SU-DHL-6 (cell line): Measurements from ENCODE around the gene RAB43.
"Not testable (repeated sequence)": the region's sequence is repeated elsewhere in the genome, so short reads cannot be mapped to it uniquely, and the experiment has no call there.

ENCODE experiments used
- H2AFZ ChIP-seq: fragments of 200-600 bp; sonication (generic); 2 replicates; pipeline ENCODE4 v1.6.1; 2014; ENCODE audit warnings: low read depth, mild to moderate bottlenecking, moderate library complexity, mixed read lengths, antibody characterized with exemption, low read length; ENCODE audit not compliant: severe bottlenecking
- H3F3A ChIP-seq: fragments of 200-600 bp; shearing (Covaris generic); 2 replicates; pipeline ENCODE4 v1.6.0; 2016; ENCODE audit warnings: antibody characterized with exemption, mild to moderate bottlenecking; ENCODE audit not compliant: insufficient read depth
- H3K27ac ChIP-seq: fragments of 200-600 bp; sonication (generic); 2 replicates; pipeline ENCODE4 v1.5.1; 2016; ENCODE audit warnings: low read depth, mild to moderate bottlenecking, low read length, moderate library complexity, mixed read lengths
- H3K27me3 ChIP-seq: fragments of 200-600 bp; sonication (generic), shearing (Covaris generic); 2 replicates; pipeline ENCODE4 v1.6.0; 2014; ENCODE audit warnings: mild to moderate bottlenecking, low read length
- H3K36me3 ChIP-seq: fragments of 200-600 bp; sonication (generic); 2 replicates; pipeline ENCODE4 v1.6.1; 2014; ENCODE audit warnings: mild to moderate bottlenecking, low read length, mixed read lengths
- H3K4me2 ChIP-seq: fragments of 300-600, 200-600 bp; shearing (Covaris generic), sonication (generic); 2 replicates; pipeline ENCODE4 v1.6.0; 2014; ENCODE audit warnings: low read length, low read depth, mild to moderate bottlenecking; ENCODE audit not compliant: poor library complexity, severe bottlenecking
- H3K4me3 ChIP-seq: fragments of 200-600 bp; sonication (generic); 2 replicates; pipeline ENCODE4 v1.5.1; 2014; ENCODE audit warnings: antibody characterized with exemption, low read length, mild to moderate bottlenecking, mixed read lengths; ENCODE audit not compliant: insufficient read depth, poor library complexity, severe bottlenecking
- H3K79me2 ChIP-seq: fragments of 200-600 bp; sonication (generic); 2 replicates; pipeline ENCODE4 v1.6.1; 2014; ENCODE audit warnings: mild to moderate bottlenecking, low read length, moderate library complexity; ENCODE audit not compliant: insufficient read depth
- H3K9ac ChIP-seq: fragments of 200-600 bp; sonication (generic); 2 replicates; pipeline ENCODE4 v1.7.0; 2014; ENCODE audit warnings: mild to moderate bottlenecking, low read length
- H3K9me2 ChIP-seq: fragments of 200-600 bp; sonication (generic); replicated peaks from 2 replicates; pipeline ENCODE4 v1.6.1; 2014; ENCODE audit warnings: low read length; ENCODE audit not compliant: insufficient read depth
- H3K9me3 ChIP-seq: fragments of 200-600 bp; sonication (generic); 2 replicates; pipeline ENCODE4 v1.6.1; 2014; ENCODE audit warnings: low read length, mixed read lengths; ENCODE audit not compliant: insufficient read depth
- H4K20me1 ChIP-seq: fragments of 200-600 bp; sonication (generic); 2 replicates; pipeline ENCODE4 v1.6.1; 2014; ENCODE audit warnings: low read depth, mild to moderate bottlenecking, antibody characterized with exemption, low read length, moderate library complexity, mixed read lengths
- CTCF ChIP-seq: fragments of 200-600 bp; sonication (generic); IDR thresholded peaks from one replicate; pipeline ENCODE4 v1.5.1; 2017; ENCODE audit warnings: antibody characterized with exemption, mild to moderate bottlenecking, low read length, moderate library complexity; ENCODE audit not compliant: insufficient read depth, poor library complexity, severe bottlenecking
- EZH2phosphoT487 ChIP-seq: fragments of 200-600 bp; sonication (generic), shearing (Covaris generic); conservative IDR thresholded peaks from 2 replicates; pipeline ENCODE4 v1.6.1; 2018; ENCODE audit warnings: mild to moderate bottlenecking, antibody characterized with exemption, low read length, moderate library complexity, mixed read lengths

Gene RAB43

DNA sequence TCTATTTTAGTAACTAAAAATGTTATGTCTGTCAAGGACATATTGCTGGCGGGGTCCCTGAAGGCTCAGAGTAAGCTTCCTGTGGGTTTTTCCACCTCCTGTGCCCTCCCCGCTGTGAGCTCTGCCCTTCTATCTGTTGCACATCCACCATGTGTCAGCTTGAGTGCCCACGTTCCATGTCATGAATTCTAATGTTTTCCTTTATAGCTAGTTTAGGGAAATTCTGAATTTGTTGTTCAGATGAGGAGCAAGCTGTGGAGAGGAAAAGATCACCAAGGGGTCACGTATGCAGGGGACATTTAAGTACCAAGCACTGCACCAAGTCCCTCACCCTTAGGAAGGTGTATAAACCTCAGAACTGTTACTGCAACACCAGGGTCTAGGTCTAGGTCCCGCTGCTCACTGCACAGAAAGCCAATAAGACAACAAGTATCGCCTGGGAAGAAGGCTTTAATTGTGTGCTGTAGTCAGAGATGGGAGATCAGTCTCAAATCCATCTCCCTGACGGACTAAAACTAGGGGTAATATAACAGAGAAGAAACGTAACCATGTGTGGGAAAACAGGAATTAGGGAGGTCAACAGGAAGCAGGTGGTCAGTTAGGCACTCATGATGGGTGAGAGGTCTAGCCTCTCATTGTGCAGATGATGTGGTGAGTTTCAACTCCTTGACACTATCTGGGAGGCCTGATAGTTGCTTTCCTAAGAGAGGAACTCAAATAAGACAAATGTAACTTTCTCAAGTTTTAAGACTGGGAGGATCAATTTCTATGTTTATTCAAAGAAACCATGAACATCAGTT is 51.3 kb downstream of the RAB43 start:
- no peaks in the 10 kb centered on the region for H3K36me3 ChIP-seq
- TF ChIP-seq CTCF: no peak
- TF ChIP-seq EZH2phosphoT487: no peak
- no peaks in the 10 kb centered on the region for H4K20me1 ChIP-seq
- no peak overlapping the region for H3K27ac ChIP-seq
- H3K9ac ChIP-seq: no peak overlapping the region
- H3K79me2 ChIP-seq: no peaks in the 10 kb centered on the region
- H2AFZ ChIP-seq: no peak overlapping the region
- H3F3A ChIP-seq: no peaks in the 10 kb centered on the region
- no peaks in the 10 kb centered on the region for H3K9me2 ChIP-seq
- H3K4me2 ChIP-seq: no peak overlapping the region
- no peak overlapping the region for H3K4me3 ChIP-seq
- no peaks in the 10 kb centered on the region for H3K27me3 ChIP-seq
- H3K9me3 ChIP-seq: no peaks in the 10 kb centered on the region

- not testable (repeated sequence) for H3K9me3 ChIP-seq, H4K20me1 ChIP-seq, H3K4me2 ChIP-seq, H3K27ac ChIP-seq, H3K4me3 ChIP-seq, H3K27me3 ChIP-seq, H3K79me2 ChIP-seq, H2AFZ ChIP-seq, H3F3A ChIP-seq, H3K36me3 ChIP-seq, H3K9me2 ChIP-seq, H3K9ac ChIP-seq
These were observed 52.1 kb downstream of the RAB43 start for GRCh38 chr3:129069313-129070085.

GRCh38 chr3:129068291-129068886 is 53.2 kb downstream of the RAB43 start:
- no peaks in the 10 kb centered on the region for H3K79me2 ChIP-seq
- TF ChIP-seq CTCF (no peak), EZH2phosphoT487 (no peak)
- no peak overlapping the region for H3K9ac ChIP-seq
- H2AFZ ChIP-seq: no peak overlapping the region
- H3K9me3 ChIP-seq: no peaks in the 10 kb centered on the region
- H4K20me1 ChIP-seq: no peaks in the 10 kb centered on the region
- no peak overlapping the region for H3K4me2 ChIP-seq
- H3K27ac ChIP-seq: no peak overlapping the region
- no peak overlapping the region for H3K4me3 ChIP-seq
- no peaks in the 10 kb centered on the region for H3K27me3 ChIP-seq
- H3K9me2 ChIP-seq: no peaks in the 10 kb centered on the region
- no peaks in the 10 kb centered on the region for H3F3A ChIP-seq
- no peaks in the 10 kb centered on the region for H3K36me3 ChIP-seq

DNA sequence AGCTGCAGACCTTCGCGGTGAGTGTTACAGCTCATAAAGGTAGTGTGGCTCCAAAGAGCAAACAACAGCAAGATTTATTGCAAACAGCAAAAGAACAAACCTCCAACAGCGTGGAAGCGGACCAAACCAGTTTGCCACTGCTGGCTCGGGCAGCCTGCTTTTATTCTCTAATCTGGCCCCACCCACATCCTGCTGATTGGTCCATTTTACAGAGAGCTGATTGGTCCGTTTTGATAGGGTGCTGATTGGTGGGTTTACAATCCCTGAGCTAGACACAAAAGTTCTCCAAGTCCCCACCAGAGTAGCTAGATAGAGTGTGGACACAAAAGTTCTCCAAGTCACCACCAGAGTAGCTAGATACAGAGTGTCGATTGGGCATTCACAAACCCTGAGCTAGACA is 53.9 kb downstream of the RAB43 start:
- not testable (repeated sequence) for H3K4me2 ChIP-seq, H3K9me2 ChIP-seq, H3K4me3 ChIP-seq

More for the DNA sequence above, 53.9 kb downstream of the RAB43 start:
- not testable (repeated sequence) for H3K9me3 ChIP-seq, H3K9ac ChIP-seq, H3K79me2 ChIP-seq, H3K36me3 ChIP-seq, H3F3A ChIP-seq, H3K27me3 ChIP-seq, H3K27ac ChIP-seq, H4K20me1 ChIP-seq, H2AFZ ChIP-seq
